GM19025 (cell line): Measurements from ENCODE around the gene MACROD2.

ENCODE experiments used
- ATAC-seq: cut with Tn5 transposase; IDR thresholded peaks from one replicate; pipeline ENCODE4 v1.9.1; 2021; ENCODE audit warnings: mild to moderate bottlenecking, low read depth, moderate library complexity; ENCODE audit not compliant: unreplicated experiment

MACROD2 gene

DNA sequence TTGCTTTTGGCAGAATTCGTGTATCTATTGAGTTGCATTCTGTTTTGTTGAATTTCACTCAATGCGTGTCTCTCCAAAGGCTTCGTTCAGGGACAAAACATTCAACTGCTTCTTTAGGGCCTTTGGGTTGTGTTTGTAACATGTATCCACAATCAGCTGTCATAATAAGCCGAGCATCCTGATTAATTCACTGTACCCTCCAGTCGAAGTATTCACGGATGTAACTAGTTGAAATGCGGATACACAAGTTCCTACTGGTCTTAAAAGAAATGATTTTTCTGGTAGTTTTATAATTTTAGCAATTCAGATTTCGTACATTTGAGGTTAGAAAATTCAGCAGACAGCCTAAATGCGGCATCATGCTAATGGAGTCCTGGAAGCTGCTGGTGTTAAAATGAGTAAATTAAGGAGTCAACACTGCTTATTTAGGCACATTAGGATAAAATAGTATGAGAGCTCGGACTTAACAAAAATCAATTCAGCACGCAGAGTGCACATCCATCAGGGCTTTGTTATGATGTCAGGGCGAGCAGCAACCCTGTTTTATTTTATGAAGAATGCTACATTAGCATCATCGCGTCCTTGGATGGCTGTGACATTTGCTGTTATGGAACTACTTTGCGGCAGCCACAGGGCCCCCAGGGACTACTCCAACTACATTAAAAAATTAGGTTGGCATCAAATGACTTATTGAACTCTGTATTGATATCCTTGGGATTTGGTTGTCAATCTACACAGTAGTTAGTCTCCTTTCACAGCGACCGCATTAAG, 831.4 kb downstream of the MACROD2 start:
- no peak for ATAC-seq

GRCh38 chr20:14828459-14828858, 833.1 kb downstream of the MACROD2 start:
- no peak for ATAC-seq

DNA sequence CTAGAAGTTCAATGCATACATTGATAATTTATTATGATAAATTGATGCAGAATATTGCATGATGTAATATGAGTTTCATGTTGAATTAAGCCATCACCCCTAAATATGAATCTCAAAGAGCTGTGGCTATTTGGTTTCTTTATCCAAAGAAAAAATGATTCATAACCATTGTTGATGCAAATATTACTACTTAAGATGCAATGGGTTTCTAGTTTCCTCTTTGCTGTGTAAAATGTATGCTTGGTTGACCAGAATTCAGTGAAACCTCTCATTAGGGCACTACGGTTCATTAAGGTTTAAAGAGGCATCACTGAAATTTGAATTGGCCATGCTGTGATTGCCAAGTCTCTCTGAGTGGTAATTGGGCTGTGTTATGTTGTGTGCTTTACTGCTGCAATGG, 834.6 kb downstream of the MACROD2 start:
- ATAC-seq = peak; percentile 33

DNA sequence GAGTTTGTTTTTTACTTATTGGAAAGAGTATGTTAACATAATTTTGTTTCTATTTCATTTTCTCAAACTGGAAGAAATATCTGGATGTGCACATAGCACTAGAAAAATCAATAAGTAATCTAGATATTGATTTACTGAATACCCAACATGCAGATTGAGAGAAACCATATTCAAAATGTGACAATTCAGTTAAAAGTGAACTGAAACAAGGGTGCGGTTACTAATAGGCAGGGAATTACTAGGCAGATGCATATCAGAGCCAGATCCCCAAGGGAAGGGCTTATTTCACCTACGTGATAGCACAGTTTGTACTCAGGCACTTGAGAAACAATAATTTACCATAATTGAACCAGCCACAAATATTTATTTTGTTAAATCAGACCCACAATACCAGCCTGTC, 835.1 kb downstream of the MACROD2 start:
- peak; percentile 56 for ATAC-seq

- ATAC-seq = no peak
These were observed 835.6 kb downstream of the MACROD2 start for GRCh38 chr20:14830899-14831298.

DNA sequence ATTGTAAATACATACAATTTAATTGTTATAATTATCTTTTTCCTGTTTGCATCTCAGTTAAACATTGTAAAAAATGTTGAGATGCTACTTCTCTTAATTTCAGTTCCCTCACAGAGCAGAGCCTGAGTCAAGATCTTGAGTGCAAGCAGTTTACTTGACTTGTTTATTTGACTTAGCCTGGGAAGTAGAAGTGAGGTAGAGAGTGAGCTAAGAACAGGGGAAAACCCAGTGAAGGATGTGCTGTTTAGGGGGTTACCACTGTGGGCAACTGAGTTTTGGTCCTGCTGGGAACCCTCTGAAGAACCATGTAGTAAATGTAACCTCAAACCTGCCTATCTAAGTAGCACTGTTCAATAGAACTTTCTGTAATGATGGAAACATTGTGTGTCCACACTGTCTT, 837.3 kb downstream of the MACROD2 start:
- peak; percentile 56 for ATAC-seq

- peak; percentile 81 for ATAC-seq
These were observed 843.6 kb downstream of the MACROD2 start for GRCh38 chr20:14838663-14839628.

GRCh38 chr20:14845199-14846160, 850.2 kb downstream of the MACROD2 start:
- no peak for ATAC-seq

DNA sequence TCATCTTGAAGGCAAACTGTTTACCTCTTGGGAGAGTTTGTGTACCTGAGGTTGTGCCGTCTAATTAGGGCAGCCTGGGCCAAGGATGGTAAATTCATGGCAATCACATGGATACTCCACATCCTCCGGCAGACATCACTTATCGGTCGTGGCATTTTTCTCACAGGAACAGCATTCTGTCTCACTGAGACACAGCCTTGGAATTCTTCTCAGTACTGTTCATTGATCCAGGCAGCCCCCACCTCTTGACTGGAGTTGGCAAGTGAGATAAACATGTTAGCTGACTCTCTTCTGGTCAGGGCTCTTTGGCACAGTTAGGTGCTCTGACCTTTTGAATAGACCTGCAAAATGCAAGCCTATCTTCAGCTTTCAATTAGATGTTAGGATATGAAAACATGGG, 853.5 kb downstream of the MACROD2 start:
- no peak for ATAC-seq

DNA sequence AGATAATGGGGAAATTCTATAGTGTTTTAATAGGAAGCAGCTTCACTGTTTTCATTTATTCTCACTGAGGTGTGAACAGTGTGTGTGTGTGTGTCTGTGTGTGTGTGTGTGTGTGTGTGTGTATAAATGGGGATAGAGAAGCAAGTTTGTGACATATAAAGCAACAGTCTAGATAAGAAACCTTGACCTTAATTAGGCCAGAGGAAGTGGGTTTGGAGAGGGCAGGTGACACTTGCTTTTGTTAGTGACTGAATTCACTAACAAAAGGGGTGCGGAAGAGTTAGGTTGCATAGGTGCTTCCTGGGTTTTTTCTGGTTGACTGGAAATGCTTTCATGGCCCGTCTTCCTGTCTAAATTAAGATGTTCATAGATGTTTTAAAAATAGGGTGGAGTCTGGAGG, 857.8 kb downstream of the MACROD2 start:
- no peak for ATAC-seq

GRCh38 chr20:14855171-14855570, 859.9 kb downstream of the MACROD2 start:
- no peak for ATAC-seq

- no peak for ATAC-seq
These were observed 864.3 kb downstream of the MACROD2 start for GRCh38 chr20:14859627-14860026.

DNA sequence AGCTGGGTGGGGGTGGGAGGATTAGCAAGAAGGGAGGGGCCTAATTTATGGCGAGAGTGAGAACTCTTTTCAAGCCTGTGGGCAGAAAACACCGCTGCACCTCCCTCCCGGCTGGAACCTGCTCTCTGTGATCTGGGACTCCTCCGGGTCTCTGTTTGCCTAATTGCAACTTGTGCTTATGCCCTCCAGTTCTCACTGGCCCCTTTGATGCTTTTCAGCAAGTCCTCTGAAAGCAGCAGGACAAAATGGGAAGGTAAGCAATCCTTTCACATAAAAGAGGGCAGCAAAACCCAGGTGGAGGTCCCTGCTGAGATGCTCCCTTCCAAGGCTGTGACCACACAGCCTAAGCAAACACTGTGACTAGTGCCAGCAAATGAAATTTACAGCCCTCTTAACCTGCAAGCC, 865.1 kb downstream of the MACROD2 start:
- ATAC-seq = no peak

- ATAC-seq = no peak
These were observed 865.8 kb downstream of the MACROD2 start for GRCh38 chr20:14861028-14861699.

GRCh38 chr20:14865169-14865568, 869.9 kb downstream of the MACROD2 start:
- ATAC-seq = no peak

DNA sequence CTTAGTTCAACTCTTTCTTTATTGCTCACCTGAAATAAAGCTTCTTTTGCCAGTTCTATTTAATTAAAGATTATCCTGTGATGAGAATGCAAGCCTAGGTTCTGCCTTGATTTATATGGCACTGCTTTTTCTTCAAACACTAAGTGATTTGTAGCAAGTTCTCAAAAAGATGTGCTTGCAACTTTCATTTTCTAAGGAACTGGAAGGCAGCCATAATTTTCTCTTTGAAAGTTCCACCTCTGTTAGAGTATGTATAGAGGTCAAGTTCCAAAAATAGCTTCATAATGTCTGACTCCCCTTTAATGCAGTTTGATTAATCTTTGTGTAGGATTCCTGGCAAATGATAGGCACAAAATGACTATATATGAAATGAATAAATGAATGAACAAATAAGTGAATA, 870.4 kb downstream of the MACROD2 start:
- no peak for ATAC-seq

DNA sequence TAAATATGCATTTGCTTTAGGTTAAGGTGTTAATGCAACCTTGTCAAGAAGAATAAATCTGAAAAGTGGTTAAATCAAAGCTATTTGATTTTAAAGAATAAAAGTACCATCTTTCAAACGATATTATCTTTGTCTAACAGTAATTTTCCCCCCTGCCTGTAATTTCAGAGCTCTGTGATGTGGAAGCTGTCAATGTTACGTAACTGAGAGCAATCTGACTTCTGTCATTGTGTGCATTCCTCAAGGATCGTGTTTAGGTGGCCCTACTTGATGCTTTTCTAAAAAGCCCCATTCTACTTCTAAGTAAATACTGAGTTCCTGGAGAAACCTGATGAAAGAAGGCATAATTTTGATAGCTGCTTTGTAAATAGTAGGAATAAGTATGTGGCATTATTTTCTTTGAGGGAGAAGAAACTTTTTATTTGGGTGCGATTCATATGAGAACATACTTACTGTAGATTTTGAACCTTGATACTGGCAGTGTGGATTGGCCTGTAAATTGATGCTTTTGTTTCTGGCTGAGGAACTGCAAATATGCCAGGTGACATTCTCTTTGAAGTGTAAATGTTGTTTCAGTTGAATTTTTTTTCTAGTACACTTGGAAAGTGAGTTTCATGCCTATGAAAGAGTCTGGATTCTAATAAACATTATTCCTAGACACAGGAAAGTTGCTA, 871.7 kb downstream of the MACROD2 start:
- ATAC-seq = no peak

- ATAC-seq = no peak
These were observed 882.1 kb downstream of the MACROD2 start for GRCh38 chr20:14877301-14878028.

DNA sequence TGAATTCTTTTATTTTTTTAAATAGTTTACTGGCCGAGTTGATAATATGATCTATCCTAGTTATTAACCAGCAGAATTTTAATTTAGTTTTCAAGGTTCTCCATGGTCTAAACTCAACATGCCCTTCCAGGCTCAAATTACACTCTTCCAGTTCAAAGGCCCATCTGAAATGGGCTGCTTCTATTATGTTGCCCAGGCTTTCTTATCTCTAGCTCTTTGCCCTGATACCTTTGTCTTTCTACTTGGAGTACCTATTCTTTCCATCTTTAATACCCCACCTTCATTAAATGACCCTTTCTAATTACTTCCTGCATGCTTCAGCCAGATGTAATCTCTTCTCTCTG, 883.3 kb downstream of the MACROD2 start:
- no peak for ATAC-seq
